BJ (cell line): ENCODE results near the gene ATP1A3. TPM values are rescaled to one million over a fixed set of nuclear protein-coding genes. Genes with fewer than 3 reads are reported as not detected.
"Not testable (repeated sequence)": the region's sequence is repeated elsewhere in the genome, so short reads cannot be mapped to it uniquely, and the experiment has no call there.

Experiments used
- CTCF ChIA-PET: fragments of 350-600 bp; formaldehyde crosslinking; extraction: SDS; loops from one replicate; lab custom pipeline; 2021; ENCODE audit warnings: antibody characterized with exemption, inconsistent platforms; lab: Yijun Ruan, JAX
- POLR2A ChIA-PET: fragments of 300-600 bp; sonication (Branson Sonifier 250); formaldehyde crosslinking; extraction: SDS; loops from one replicate; lab custom pipeline; 2021; ENCODE audit warnings: antibody characterized with exemption; lab: Charles Lee
- DNase-seq: peaks from one replicate; pipeline ENCODE4 v3.0.0-alpha.2; 2011; ENCODE audit warnings: low read depth
- H3K27me3 ChIP-seq: 2 replicates; pipeline ENCODE4 v1.6.0; 2011; ENCODE audit warnings: low read length; ENCODE audit not compliant: control insufficient read depth, insufficient read depth
- H3K36me3 ChIP-seq: 2 replicates; pipeline ENCODE4 v1.5.1; 2011; ENCODE audit warnings: low read length; ENCODE audit not compliant: control insufficient read depth, insufficient read depth
- H3K4me3 ChIP-seq: 2 replicates; pipeline ENCODE4 v1.5.1; 2011; ENCODE audit warnings: low read depth, mild to moderate bottlenecking, control low read depth, low read length
- CTCF ChIP-seq: IDR thresholded peaks from 2 replicates; pipeline ENCODE4 v1.5.1; 2011; ENCODE audit warnings: low read depth, mild to moderate bottlenecking, control low read depth, inconsistent platforms, low read length, moderate library complexity; ENCODE audit not compliant: insufficient read depth
- polyA plus RNA-seq: library from polyadenylated mRNA; depleted of rRNA; stranded (reverse); fragments of >200 nt; gene quantifications from 2 replicates; pipeline ENCODE4 v1.2.3, GENCODE V29; 2011

The ATP1A3 gene
- polyA plus RNA-seq, 1 experiment = 0.32 TPM

GRCh38 chr19:42023121-42023942 is 29.3 kb upstream of the ATP1A3 start:
- CTCF ChIA-PET = interaction anchor here (0.8 to 1.3 kb wide), 4 partner anchors 11 to 22 kb away, joined by 3 to 5 read pairs (median 4); no protein-coding TSS in a partner anchor
- POLR2A ChIA-PET = no interaction called here
- H3K36me3 ChIP-seq = no peaks in the 10 kb centered on the region
- H3K27me3 ChIP-seq = 0 out of 2 replicates have a peak, but pooled peaks cover 1% of the 10 kb centered on the region
- TF ChIP-seq CTCF = peak; percentile 52
- H3K4me3 ChIP-seq = no peak overlapping the region
- DNase-seq = no peak

GRCh38 chr19:42022616-42023015 is 28.6 kb upstream of the ATP1A3 start:
- POLR2A ChIA-PET = no interaction called here
- Histone ChIP-seq H3K36me3 (no peaks in the 10 kb centered on the region), H3K4me3 (no peak overlapping the region), H3K27me3 (0 out of 2 replicates have a peak, but pooled peaks cover 1% of the 10 kb centered on the region)
- DNase-seq = no peak
- TF ChIP-seq CTCF = no peak
- CTCF ChIA-PET = interaction anchor here (1.2 kb wide), 1 partner anchor 22 kb away, joined by 4 read pairs; no protein-coding TSS in a partner anchor

GRCh38 chr19:42021185-42021584 is 27.2 kb upstream of the ATP1A3 start:
- no peak for TF ChIP-seq CTCF
- POLR2A ChIA-PET = no interaction called here
- no peak for DNase-seq
- Histone ChIP-seq H3K4me3 (no peak overlapping the region), H3K27me3 (no peaks in the 10 kb centered on the region), H3K36me3 (no peaks in the 10 kb centered on the region)
- CTCF ChIA-PET = interaction anchor here (0.8 kb wide), 1 partner anchor 55 kb away, joined by 3 read pairs; the partner anchor contains the start of gene ZNF574

GRCh38 chr19:42018503-42019193 is 24.6 kb upstream of the ATP1A3 start:
- ChIA-PET CTCF (interaction anchor here (0.6 to 2.3 kb wide), 2 partner anchors 10 to 16 kb away, joined by 3 to 10 read pairs; no protein-coding TSS in a partner anchor), POLR2A (no interaction called here)
- Histone ChIP-seq H3K27me3 (no peaks in the 10 kb centered on the region; the same call in 1 of the 2 replicates), H3K36me3 (no peaks in the 10 kb centered on the region), H3K4me3 (no peak overlapping the region)
- DNase-seq = no peak
- TF ChIP-seq CTCF = no peak

- Histone ChIP-seq H3K4me3 (no peak overlapping the region), H3K36me3 (no peaks in the 10 kb centered on the region), H3K27me3 (no peaks in the 10 kb centered on the region; the same call in 1 of the 2 replicates)
- TF ChIP-seq CTCF = no peak
- no peak for DNase-seq
- ChIA-PET POLR2A (no interaction called here), CTCF (interaction anchor here (0.7 to 2.3 kb wide), 2 partner anchors 12 to 17 kb away, joined by 4 to 10 read pairs; no protein-coding TSS in a partner anchor)
These were observed 23.0 kb upstream of the ATP1A3 start for GRCh38 chr19:42017040-42017439.

- CTCF ChIA-PET = interaction anchor here (0.5 kb wide), 1 partner anchor 13 kb away, joined by 3 read pairs; no protein-coding TSS in a partner anchor
- H3K36me3 ChIP-seq, H3K27me3 ChIP-seq, H3K4me3 ChIP-seq, DNase-seq, POLR2A ChIA-PET: not testable (repeated sequence)
These were observed 18.7 kb upstream of the ATP1A3 start for GRCh38 chr19:42012747-42013146.
